Stomach (tissue), 9 donors: ENCODE results near the gene DUSP16. TPM values are rescaled to one million over a fixed set of nuclear protein-coding genes. Genes with fewer than 3 reads are reported as not detected.
"Not testable (repeated sequence)": the region's sequence is repeated elsewhere in the genome, so short reads cannot be mapped to it uniquely, and the experiment has no call there.

Source experiments
- DNase-seq, 2 donors: peaks; one replicate each; pipeline versions ENCODE4 v3.0.0 to v3.0.0-alpha.2; 2013 to 2019
- H3K27ac ChIP-seq, 5 donors: fragments of 200-600 bp in 4 of 5; sonication (generic) in 4 of 5; one replicate each; pipeline ENCODE4 v1.5.1; 2013 to 2019; ENCODE audit warnings: mild to moderate bottlenecking in 1 of 5, moderate library complexity in 1 of 5
- H3K27me3 ChIP-seq, 3 donors: fragments of 200-600 bp; sonication (generic); one replicate each; pipeline ENCODE4 v1.5.1; 2017 to 2019; ENCODE audit warnings: mixed run types in 1 of 3
- H3K36me3 ChIP-seq, 4 donors: fragments of 200-600 bp; sonication (generic); 1 replicate in 3 of 4; 2 replicates in 1 of 4; pipeline ENCODE4 v1.5.1; 2016 to 2019
- H3K4me1 ChIP-seq, 4 donors: fragments of 200-600 bp; sonication (generic); one replicate each; pipeline ENCODE4 v1.5.1; 2016 to 2019
- H3K4me3 ChIP-seq, 4 donors: fragments of 200-600 bp; sonication (generic) in 3 of 4; one replicate each; pipeline ENCODE4 v1.5.1; 2016 to 2019; ENCODE audit warnings: mild to moderate bottlenecking in 1 of 4
- H3K9me3 ChIP-seq, 4 donors: fragments of 200-600 bp; sonication (generic); one replicate each; pipeline ENCODE4 v1.5.1; 2016 to 2019
- EP300 ChIP-seq: sonication (generic); formaldehyde crosslinking; IDR thresholded peaks from one replicate; pipeline ENCODE4 v1.6.1; 2017; ENCODE audit warnings: antibody characterized with exemption
- POLR2A ChIP-seq, 4 donors: fragments of 450-650 bp; IDR thresholded peaks; one replicate each; pipeline ENCODE4 v1.6.1; 2016; ENCODE audit warnings: antibody characterized with exemption in 4 of 4, control low read depth in 2 of 4, mild to moderate bottlenecking in 1 of 4, moderate library complexity in 1 of 4
- POLR2AphosphoS5 ChIP-seq, 3 donors: sonication (generic); formaldehyde crosslinking; IDR thresholded peaks; one replicate each; pipeline ENCODE4 v1.6.1; 2016; ENCODE audit warnings: antibody characterized with exemption in 3 of 3
- WGBS, 5 donors: extraction: QIAGEN DNeasy Blood & Tissue Kit in 3 of 5; methylation state at CpG; one replicate each; pipeline versions ENCODE4 v1.1.5 to v1.1.7; 2013 to 2018; 5-methylcytosine and 5-hydroxymethylcytosine counted together
- intact Hi-C: fragments of 100-400 bp; cut with DNase I; formaldehyde crosslinking; loops from one replicate; pipeline ENCODE4 v1.15.1; 2023; ENCODE audit warnings: low total_unique reads
- polyA plus RNA-seq, 3 donors: library from polyadenylated mRNA; stranded (reverse); fragments of 200-250 nt; gene quantifications; one replicate each; pipeline ENCODE4 v1.2.3, GENCODE V29; 2013
- total RNA-seq, 5 donors: library from RNA; depleted of rRNA; stranded (reverse); fragments of >200 nt; gene quantifications; one replicate each; pipeline versions ENCODE4 v1.1.0 to v1.2.3, GENCODE V29; 2014 to 2016
- TF ChIP-seq, protein P1 (sequence below), 7 experiments: fragments of 450-650 bp in 4 of 7; fragments of 200-600 bp in 3 of 7; sonication (generic) in 3 of 7; IDR thresholded peaks; one replicate each; pipeline ENCODE4 v1.5.1; 2016 to 2019; ENCODE audit warnings: antibody characterized with exemption in 7 of 7, control low read depth in 2 of 7, mild to moderate bottlenecking in 1 of 7
- donor health status: healthy with polysubstance abuse.
- donor health status: Bipolar disorder and iron deficiency.
- donor health status: healthy.

The DUSP16 gene
- total and polyA plus RNA-seq, 8 donors = 4.9 to 34.8 (median 22.6) TPM

- Histone ChIP-seq H3K4me1 (peaks cover 0 to 8% (median 3%) of the 10 kb centered on the region in 4 donors), H3K4me3 (no peak overlapping the region), H3K9me3 (no peaks in the 10 kb centered on the region), H3K27ac (no peak overlapping the region), H3K27me3 (no peaks in the 10 kb centered on the region), H3K36me3 (no peaks in the 10 kb centered on the region)
- no peak for DNase-seq
- no peak for TF ChIP-seq POLR2A (IDR thresholded peaks at IDR 0.05)
- TF ChIP-seq, protein P1, sequence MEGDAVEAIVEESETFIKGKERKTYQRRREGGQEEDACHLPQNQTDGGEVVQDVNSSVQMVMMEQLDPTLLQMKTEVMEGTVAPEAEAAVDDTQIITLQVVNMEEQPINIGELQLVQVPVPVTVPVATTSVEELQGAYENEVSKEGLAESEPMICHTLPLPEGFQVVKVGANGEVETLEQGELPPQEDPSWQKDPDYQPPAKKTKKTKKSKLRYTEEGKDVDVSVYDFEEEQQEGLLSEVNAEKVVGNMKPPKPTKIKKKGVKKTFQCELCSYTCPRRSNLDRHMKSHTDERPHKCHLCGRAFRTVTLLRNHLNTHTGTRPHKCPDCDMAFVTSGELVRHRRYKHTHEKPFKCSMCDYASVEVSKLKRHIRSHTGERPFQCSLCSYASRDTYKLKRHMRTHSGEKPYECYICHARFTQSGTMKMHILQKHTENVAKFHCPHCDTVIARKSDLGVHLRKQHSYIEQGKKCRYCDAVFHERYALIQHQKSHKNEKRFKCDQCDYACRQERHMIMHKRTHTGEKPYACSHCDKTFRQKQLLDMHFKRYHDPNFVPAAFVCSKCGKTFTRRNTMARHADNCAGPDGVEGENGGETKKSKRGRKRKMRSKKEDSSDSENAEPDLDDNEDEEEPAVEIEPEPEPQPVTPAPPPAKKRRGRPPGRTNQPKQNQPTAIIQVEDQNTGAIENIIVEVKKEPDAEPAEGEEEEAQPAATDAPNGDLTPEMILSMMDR (IDR thresholded peaks at IDR 0.05) = no peak
- TF ChIP-seq POLR2AphosphoS5 (IDR thresholded peaks at IDR 0.05) = no peak
- 73 to 81% (median 79%) methylated on average over 5 of the region's 5 CpGs for WGBS, 5 donors
- intact Hi-C loops = no loop called here
Measured at GRCh38 chr12:12583510-12584178, 21.0 kb upstream of the DUSP16 start.

DNA sequence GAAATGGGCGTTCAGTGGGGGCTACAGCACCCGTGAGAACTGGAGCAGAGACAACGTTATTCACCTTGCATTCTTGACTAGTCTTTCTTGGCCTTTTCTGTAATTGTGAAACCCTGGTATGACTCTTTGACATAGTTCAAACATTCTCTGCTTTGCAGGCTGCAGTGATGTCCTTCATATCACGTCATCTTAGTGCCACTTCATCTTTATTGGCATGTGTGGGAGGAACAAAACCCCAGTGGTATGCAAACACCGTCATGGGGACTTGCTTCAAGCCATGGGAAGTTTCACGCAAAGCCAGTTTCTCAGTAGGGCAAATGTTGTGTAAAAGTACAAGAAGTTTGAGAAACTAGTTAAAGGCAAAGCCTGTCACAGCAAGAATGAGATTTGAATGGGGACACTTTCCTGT lies 20.2 kb upstream of the DUSP16 start:
- Histone ChIP-seq H3K4me3 (no peak overlapping the region), H3K9me3 (no peaks in the 10 kb centered on the region), H3K27me3 (no peaks in the 10 kb centered on the region), H3K4me1 (peaks cover 0 to 8% (median 3%) of the 10 kb centered on the region in 4 donors), H3K36me3 (no peaks in the 10 kb centered on the region), H3K27ac (no peak overlapping the region)
- WGBS, 5 donors = 53 to 80% (median 58%) methylated on average over 6 of the region's 6 CpGs
- intact Hi-C loops = no loop called here
- peak in 1 of 2 donors; percentile 26 for DNase-seq
- TF ChIP-seq POLR2AphosphoS5 (IDR thresholded peaks at IDR 0.05) (no peak), EP300 (no peak), POLR2A (IDR thresholded peaks at IDR 0.05) (no peak)
- TF ChIP-seq, protein P1 (IDR thresholded peaks at IDR 0.05) = no peak

- no peak overlapping the region for H3K4me3 ChIP-seq
- WGBS, 5 donors = 66 to 81% (median 71%) methylated on average over 4 of the region's 4 CpGs
- no peaks in the 10 kb centered on the region for H3K36me3 ChIP-seq
- intact Hi-C loops = no loop called here
- H3K27ac ChIP-seq = no peak overlapping the region
- H3K27me3 ChIP-seq = no peaks in the 10 kb centered on the region
- no peak for DNase-seq
- H3K9me3 ChIP-seq = no peaks in the 10 kb centered on the region
- H3K4me1 ChIP-seq = peaks cover 0 to 8% (median 3%) of the 10 kb centered on the region in 4 donors
- TF ChIP-seq POLR2AphosphoS5 (IDR thresholded peaks at IDR 0.05) (no peak), POLR2A (IDR thresholded peaks at IDR 0.05) (no peak), EP300 (no peak)
- TF ChIP-seq, protein P1 (IDR thresholded peaks at IDR 0.05) = no peak
Measured at GRCh38 chr12:12582193-12582881, 19.7 kb upstream of the DUSP16 start.

DNA sequence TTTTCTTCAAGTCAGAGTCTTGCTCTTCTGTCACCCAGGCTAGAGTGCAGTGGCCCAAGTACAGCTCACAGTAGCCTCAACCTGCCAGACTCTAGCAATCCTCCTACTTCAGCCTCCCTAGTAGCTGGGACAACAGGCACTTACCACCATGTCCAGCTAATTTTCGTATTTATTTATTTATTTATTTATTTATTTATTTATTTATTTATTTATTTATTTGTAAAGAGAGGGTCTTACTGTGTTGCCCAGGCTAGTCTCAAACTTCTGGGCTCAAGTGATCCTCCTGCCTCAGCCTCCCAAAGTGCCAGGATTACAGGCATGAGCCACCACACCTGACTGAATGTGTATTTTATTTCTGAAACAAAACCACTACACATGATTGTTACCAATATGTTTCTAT lies 18.1 kb upstream of the DUSP16 start:
- 86 to 96% (median 88%) methylated on average over 1 of the region's 1 CpG for WGBS, 5 donors
- H3K36me3 ChIP-seq, H3K27ac ChIP-seq, H3K9me3 ChIP-seq, DNase-seq, intact Hi-C loops, H3K4me1 ChIP-seq, H3K4me3 ChIP-seq, H3K27me3 ChIP-seq: not testable (repeated sequence)

- WGBS, 5 donors = 80 to 89% (median 85%) methylated on average over 3 of the region's 3 CpGs
- Histone ChIP-seq H3K36me3 (no peaks in the 10 kb centered on the region), H3K27ac (no peak overlapping the region), H3K27me3 (no peaks in the 10 kb centered on the region), H3K4me3 (no peak overlapping the region), H3K9me3 (no peaks in the 10 kb centered on the region), H3K4me1 (no peaks in the 10 kb centered on the region)
- DNase-seq = no peak
- intact Hi-C loops = no loop called here
- no peak for TF ChIP-seq POLR2A (IDR thresholded peaks at IDR 0.05)
- TF ChIP-seq, protein P1 (IDR thresholded peaks at IDR 0.05) = no peak
- TF ChIP-seq POLR2AphosphoS5 (IDR thresholded peaks at IDR 0.05) = no peak
- TF ChIP-seq EP300 = no peak
Measured at GRCh38 chr12:12577786-12578185, 15.1 kb upstream of the DUSP16 start.
